Kidney epithelial cell (primary cell): ENCODE measurements around the gene CAVIN2. TPM values are rescaled to one million over a fixed set of nuclear protein-coding genes. Genes with fewer than 3 reads are reported as not detected.

Experiments
- DNase-seq: peaks from one replicate; pipeline ENCODE4 v3.0.0-alpha.2; 2010; ENCODE audit warnings: low read depth
- H3K27me3 ChIP-seq: 2 replicates; pipeline ENCODE4 v1.6.0; 2011; ENCODE audit warnings: low read length; ENCODE audit not compliant: control insufficient read depth, insufficient read depth
- H3K36me3 ChIP-seq: 2 replicates; pipeline ENCODE4 v1.5.1; 2011; ENCODE audit warnings: low read length; ENCODE audit not compliant: control insufficient read depth, insufficient read depth
- H3K4me3 ChIP-seq: 2 replicates; pipeline ENCODE4 v1.5.1; 2011; ENCODE audit warnings: low read depth, mild to moderate bottlenecking, control low read depth, low read length
- total RNA-seq: library from RNA; depleted of rRNA; stranded (reverse); fragments of >200 nt; gene quantifications from 2 replicates; pipeline ENCODE4 v1.2.3, GENCODE V29; 2015
- TF ChIP-seq, protein P1 (sequence below): IDR thresholded peaks from 2 replicates; pipeline ENCODE4 v1.5.1; 2011; ENCODE audit warnings: mild to moderate bottlenecking, moderate library complexity, low read length, control low read depth, inconsistent platforms; ENCODE audit not compliant: insufficient read depth, poor library complexity, severe bottlenecking

Gene CAVIN2, protein sequence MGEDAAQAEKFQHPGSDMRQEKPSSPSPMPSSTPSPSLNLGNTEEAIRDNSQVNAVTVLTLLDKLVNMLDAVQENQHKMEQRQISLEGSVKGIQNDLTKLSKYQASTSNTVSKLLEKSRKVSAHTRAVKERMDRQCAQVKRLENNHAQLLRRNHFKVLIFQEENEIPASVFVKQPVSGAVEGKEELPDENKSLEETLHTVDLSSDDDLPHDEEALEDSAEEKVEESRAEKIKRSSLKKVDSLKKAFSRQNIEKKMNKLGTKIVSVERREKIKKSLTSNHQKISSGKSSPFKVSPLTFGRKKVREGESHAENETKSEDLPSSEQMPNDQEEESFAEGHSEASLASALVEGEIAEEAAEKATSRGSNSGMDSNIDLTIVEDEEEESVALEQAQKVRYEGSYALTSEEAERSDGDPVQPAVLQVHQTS
- total RNA-seq, result 0.21 and 0.62 TPM in 2 replicates

DNA sequence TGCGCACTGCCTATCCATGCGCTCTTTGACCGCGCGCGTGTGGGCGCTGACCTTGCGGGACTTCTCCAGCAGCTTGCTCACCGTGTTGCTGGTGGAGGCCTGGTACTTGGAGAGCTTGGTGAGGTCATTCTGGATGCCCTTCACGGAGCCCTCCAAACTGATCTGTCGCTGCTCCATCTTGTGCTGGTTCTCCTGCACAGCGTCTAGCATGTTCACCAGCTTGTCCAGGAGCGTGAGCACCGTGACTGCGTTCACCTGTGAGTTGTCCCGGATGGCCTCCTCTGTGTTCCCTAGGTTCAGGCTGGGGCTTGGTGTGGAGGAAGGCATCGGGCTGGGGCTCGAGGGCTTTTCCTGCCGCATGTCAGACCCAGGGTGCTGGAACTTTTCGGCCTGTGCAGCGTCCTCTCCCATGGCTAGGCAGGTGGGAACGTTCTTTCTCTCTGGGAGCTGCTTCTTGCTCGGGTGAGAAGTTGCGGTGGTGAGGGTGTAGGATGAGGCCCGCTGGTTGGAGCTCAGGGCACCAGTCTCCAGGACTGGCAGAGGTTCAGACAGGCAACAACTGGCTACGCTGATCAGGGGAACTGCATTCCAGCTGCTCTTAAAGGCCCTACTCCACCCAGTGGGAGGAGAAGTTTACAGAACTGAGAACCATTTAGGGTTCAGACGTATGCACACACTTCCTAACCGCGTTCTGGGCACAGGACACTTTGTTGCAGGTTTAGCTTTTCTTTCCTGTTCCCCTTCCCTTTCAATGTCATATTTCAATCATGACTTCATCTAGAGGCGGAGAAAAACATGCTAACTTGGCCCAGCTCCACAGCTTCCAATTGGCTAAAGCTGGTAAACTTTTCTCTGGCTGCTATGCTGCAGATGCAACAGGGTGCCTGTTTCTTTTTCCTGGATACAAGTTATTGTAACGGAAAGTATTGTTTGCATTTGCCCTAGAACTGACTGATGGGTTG, at the start of gene CAVIN2:
CAVIN2 (minus strand) TSS at position 574 of the 962 bp plus-strand sequence; CDS start at position 411, 163 bp downstream.
- TF ChIP-seq, protein P1, sequence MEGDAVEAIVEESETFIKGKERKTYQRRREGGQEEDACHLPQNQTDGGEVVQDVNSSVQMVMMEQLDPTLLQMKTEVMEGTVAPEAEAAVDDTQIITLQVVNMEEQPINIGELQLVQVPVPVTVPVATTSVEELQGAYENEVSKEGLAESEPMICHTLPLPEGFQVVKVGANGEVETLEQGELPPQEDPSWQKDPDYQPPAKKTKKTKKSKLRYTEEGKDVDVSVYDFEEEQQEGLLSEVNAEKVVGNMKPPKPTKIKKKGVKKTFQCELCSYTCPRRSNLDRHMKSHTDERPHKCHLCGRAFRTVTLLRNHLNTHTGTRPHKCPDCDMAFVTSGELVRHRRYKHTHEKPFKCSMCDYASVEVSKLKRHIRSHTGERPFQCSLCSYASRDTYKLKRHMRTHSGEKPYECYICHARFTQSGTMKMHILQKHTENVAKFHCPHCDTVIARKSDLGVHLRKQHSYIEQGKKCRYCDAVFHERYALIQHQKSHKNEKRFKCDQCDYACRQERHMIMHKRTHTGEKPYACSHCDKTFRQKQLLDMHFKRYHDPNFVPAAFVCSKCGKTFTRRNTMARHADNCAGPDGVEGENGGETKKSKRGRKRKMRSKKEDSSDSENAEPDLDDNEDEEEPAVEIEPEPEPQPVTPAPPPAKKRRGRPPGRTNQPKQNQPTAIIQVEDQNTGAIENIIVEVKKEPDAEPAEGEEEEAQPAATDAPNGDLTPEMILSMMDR, result no peak
- Histone ChIP-seq H3K4me3 (no peak within 1 kb of the TSS), H3K36me3 (no peaks in the 10 kb centered on the region), H3K27me3 (no peaks in the 10 kb centered on the region)
- no peak for DNase-seq

DNA sequence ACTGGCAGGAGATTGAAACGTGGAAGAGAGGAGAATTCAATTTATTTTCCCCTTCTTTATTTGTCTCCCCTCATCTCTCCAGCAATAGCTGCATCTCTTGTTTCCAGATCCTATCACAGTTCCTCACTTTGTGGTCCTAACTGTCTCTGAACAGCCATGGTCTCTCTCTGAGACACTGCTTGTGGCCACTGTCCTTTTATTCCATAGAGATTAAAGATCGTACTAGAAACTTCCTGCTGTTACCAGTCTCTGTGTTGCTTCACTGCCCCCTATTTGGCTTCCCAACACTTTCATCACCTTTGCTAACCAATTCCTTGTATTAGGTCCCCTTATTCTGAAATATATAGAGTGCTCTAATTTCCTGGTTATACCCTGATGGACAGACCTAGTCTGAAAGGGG, 48.9 kb upstream of the CAVIN2 start:
- DNase-seq, result no peak
- Histone ChIP-seq H3K27me3 (no peaks in the 10 kb centered on the region), H3K4me3 (no peak overlapping the region), H3K36me3 (no peaks in the 10 kb centered on the region)
- TF ChIP-seq, protein P1, result no peak

DNA sequence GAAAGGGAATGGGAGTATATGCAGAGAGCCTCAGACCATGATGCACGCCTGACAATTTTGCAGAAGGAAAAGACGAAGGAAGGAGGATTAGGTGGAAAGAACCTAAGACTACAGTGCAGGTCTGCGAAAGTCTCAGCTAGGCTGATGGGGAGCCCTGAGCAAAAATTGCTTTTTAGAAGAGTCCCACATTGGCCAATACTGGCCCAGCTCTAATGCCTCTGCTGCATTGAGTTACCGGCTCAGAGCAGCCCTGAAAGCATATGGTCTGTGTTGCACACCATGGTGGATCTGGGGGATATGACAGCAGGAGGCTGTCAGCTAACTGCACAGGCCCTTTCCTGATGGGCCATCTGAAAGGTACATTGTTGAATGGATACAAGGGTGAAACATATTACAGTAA, 48.3 kb upstream of the CAVIN2 start:
- Histone ChIP-seq H3K27me3 (no peaks in the 10 kb centered on the region), H3K4me3 (no peak overlapping the region), H3K36me3 (no peaks in the 10 kb centered on the region)
- no peak for DNase-seq
- TF ChIP-seq, protein P1, result no peak

DNA sequence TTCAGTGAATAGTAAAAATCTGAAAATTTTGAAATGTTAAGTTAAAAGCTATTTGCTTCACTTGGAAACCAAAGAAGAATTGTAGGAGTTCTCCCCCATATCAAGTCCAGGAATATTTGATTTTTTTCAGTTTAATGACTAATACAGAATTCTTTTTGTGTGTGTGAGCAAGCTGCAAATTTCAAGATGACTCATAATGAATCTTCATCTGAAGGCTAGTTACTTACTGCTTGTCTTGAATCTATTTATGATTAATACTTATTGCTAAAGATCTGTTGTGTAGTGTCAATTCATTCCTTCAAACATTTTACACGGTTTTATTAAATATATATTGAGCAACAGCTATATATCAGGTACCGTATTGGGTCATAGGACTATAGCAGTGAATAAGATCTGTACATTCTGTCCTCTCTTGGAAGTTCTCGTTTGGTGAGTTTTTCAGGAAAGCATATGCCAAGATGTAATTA, 47.8 kb upstream of the CAVIN2 start:
- peak; percentile 55 for DNase-seq
- H3K4me3 ChIP-seq, result no peak overlapping the region
- H3K36me3 ChIP-seq, result no peaks in the 10 kb centered on the region
- H3K27me3 ChIP-seq, result no peaks in the 10 kb centered on the region
- TF ChIP-seq, protein P1, result no peak

DNA sequence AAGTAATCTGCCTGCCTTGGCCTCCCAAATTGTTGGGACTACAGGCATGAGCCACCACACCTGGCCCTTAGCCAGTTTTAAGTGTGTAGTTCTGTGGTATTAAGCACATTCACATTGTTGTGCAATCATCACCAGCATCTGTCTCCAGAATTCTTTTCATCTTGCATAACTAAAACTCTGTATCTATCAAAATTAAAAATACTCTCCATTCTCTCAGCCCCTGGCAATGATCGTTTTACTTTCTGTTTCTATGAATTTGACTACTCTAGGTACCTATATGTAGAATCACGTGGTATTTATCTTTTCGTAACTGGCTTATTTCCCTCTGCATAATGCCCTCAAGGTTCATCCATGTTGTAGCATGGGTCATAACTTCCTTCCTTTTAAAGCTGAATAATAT, 45.5 kb upstream of the CAVIN2 start:
- TF ChIP-seq, protein P1, result no peak
- H3K4me3 ChIP-seq, result no peak overlapping the region
- no peaks in the 10 kb centered on the region for H3K27me3 ChIP-seq
- no peaks in the 10 kb centered on the region for H3K36me3 ChIP-seq
- DNase-seq, result no peak
